Activated naive CD8-positive, alpha-beta T cell treated with anti-CD3 and anti-CD28 coated beads for 36 hours (primary cell): ENCODE results near the gene ZNF679. TPM values are rescaled to one million over a fixed set of nuclear protein-coding genes. Genes with fewer than 3 reads are reported as not detected.
"Not testable (repeated sequence)": the region's sequence is repeated elsewhere in the genome, so short reads cannot be mapped to it uniquely, and the experiment has no call there.

Experiments used
- DNase-seq: peaks from one replicate; pipeline ENCODE4 v3.0.0; 2021
- H3K27ac Mint-ChIP-seq: one replicate; pipeline ENCODE4 v1.8.0; 2022; ENCODE audit warnings: mild to moderate bottlenecking, moderate library complexity, mixed read lengths
- H3K27me3 Mint-ChIP-seq: one replicate; pipeline ENCODE4 v1.8.0; 2022; ENCODE audit warnings: mild to moderate bottlenecking, mixed read lengths
- H3K36me3 Mint-ChIP-seq: one replicate; pipeline ENCODE4 v1.8.0; 2021; ENCODE audit warnings: mild to moderate bottlenecking, mixed read lengths
- H3K4me1 Mint-ChIP-seq: one replicate; pipeline ENCODE4 v1.8.0; 2021; ENCODE audit warnings: mixed read lengths
- H3K4me3 Mint-ChIP-seq: one replicate; pipeline ENCODE4 v1.8.0; 2022; ENCODE audit warnings: mild to moderate bottlenecking, moderate library complexity, mixed read lengths
- H3K9me3 Mint-ChIP-seq: one replicate; pipeline ENCODE4 v1.8.0; 2022; ENCODE audit warnings: mixed read lengths
- total RNA-seq, 2 experiments: library from RNA; stranded (reverse); gene quantifications; one replicate each; pipeline ENCODE4 v1.2.3, GENCODE V29; 2021

Gene ZNF679
- total RNA-seq, result not detected

GRCh38 chr7:64228174-64228573 lies at the start of gene ZNF679:
ZNF679 (plus strand) TSS chr7:64228474; CDS start chr7:64249118, 20,644 bp downstream.
- peaks cover 26% of the 10 kb centered on the region for H3K9me3 Mint-ChIP-seq
- DNase-seq, H3K27me3 Mint-ChIP-seq, H3K36me3 Mint-ChIP-seq, H3K27ac Mint-ChIP-seq, H3K4me3 Mint-ChIP-seq, H3K4me1 Mint-ChIP-seq: not testable (repeated sequence)

DNA sequence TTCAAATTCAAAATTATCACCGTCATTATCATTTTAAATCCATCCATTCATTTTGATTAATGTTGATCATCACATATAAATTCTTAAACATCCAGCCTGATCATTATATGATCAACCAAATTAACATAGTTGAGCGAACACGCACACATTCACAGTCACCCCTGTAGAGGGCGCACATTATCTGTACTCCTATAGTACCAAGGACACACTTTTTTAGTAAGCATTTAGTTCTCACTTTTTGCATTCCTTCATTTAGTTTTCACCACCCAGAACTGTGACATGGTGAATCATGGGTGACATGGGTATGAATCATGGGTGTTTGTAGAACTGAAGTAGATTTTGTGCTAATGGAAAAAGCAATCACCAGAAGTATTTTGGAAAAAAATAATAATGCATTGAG lies 47.3 kb upstream of the ZNF679 start:
- Mint-ChIP-seq H3K4me1 (no peaks in the 10 kb centered on the region), H3K4me3 (no peak overlapping the region), H3K27ac (no peak overlapping the region), H3K36me3 (peaks cover 3% of the 10 kb centered on the region), H3K9me3 (peaks cover 7% of the 10 kb centered on the region), H3K27me3 (peaks cover 20% of the 10 kb centered on the region)
- no peak for DNase-seq

DNA sequence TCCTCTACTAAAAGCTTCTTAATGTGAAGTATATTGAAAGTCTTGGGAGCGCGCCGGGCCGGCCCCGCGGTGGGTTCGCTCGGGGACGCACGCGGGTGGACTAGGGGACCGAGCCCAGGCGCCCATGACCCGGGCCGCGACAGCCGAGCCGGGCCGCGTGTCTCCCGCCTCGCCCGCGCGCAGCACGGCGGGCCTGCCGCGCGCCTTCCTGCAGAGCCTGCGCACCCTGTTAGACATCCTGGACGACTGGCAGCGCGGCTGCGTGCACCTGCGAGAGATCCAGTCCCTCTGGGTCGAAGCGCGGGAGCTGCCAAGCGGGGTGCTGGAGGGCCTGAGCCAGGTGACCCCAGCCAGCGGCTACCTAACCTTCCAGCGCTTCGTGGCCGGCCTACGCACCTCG lies 46.7 kb upstream of the ZNF679 start:
- H3K9me3 Mint-ChIP-seq, result peaks cover 7% of the 10 kb centered on the region
- H3K4me1 Mint-ChIP-seq, result no peaks in the 10 kb centered on the region
- H3K27ac Mint-ChIP-seq, result no peak overlapping the region
- H3K36me3 Mint-ChIP-seq, result peaks cover 3% of the 10 kb centered on the region
- H3K27me3 Mint-ChIP-seq, result peaks cover 20% of the 10 kb centered on the region
- no peak overlapping the region for H3K4me3 Mint-ChIP-seq
- no peak for DNase-seq

DNA sequence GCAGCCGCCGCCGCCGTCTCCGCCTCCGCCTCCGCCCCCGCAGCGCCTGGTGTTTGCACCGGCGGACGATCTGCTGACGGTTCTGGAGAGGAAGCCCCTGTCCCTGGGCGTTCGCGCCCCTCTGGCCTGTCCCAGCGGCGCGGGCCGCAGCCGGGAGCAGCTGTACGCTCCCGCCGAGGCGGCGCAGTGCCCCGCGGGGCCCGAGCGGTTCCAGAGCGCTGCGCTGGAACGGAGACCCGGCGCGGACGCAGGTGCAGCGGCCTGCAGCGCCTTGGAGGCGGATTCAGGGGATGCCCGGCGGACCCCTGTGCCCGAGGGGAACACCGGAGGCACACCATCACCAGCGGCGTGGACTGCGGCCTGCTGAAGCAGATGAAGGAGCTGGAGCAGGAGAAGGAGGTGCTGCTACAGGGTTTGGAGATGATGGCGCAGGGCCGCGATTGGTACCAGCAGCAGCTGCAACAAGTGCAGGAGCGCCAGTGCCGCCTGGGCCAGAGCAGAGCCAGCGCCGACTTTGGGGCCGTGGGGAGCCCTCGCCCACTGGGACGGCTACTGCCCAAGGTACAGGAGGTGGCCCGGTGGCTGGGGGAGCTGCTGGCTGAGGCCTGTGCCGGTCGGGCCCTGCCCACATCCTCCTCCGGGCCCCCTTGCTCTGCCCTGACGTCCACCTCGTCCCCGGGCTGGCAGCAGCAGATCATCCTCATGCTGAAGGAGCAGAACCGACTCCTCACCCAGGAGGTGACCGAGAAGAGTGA lies 46.1 kb upstream of the ZNF679 start:
- H3K27me3 Mint-ChIP-seq, result peaks cover 20% of the 10 kb centered on the region

DNA sequence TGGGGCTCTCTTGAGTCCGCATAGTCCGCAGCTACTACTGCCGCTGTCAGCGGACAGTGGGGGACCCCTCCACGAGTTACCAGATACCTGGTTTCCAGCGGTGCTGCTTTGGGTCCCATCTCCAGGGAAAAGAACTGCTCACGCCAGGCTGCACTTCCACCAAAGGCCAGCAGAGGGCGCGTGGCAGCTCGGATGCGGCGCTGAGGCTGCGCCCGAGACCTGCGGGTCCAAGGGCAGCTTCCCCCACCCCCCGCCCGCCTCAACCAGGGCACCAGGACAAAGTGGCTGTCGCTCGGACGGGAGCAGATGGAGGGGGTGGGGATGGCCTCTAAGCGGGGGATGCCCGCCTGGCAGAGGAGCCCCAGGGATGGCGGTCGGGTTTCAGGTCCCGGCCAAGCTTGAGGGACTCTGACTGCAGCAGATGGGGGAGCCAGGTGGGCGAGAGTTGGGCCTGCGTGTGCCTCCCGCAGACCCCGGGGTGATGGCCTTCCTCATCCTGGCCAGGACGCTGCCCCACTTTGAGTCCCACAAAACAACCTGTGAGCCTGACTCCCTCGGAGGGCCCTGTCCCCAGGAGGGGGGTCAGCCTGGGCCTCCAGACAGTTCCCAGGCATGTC lies 45.0 kb upstream of the ZNF679 start:
- H3K4me1 Mint-ChIP-seq, result no peaks in the 10 kb centered on the region

More for the DNA sequence above, 46.1 kb upstream of the ZNF679 start:
- no peaks in the 10 kb centered on the region for H3K4me1 Mint-ChIP-seq
- H3K4me3 Mint-ChIP-seq, result no peak overlapping the region
- H3K9me3 Mint-ChIP-seq, result peaks cover 10% of the 10 kb centered on the region
- DNase-seq, result no peak
- H3K36me3 Mint-ChIP-seq, result peaks cover 3% of the 10 kb centered on the region
- no peak overlapping the region for H3K27ac Mint-ChIP-seq

DNA sequence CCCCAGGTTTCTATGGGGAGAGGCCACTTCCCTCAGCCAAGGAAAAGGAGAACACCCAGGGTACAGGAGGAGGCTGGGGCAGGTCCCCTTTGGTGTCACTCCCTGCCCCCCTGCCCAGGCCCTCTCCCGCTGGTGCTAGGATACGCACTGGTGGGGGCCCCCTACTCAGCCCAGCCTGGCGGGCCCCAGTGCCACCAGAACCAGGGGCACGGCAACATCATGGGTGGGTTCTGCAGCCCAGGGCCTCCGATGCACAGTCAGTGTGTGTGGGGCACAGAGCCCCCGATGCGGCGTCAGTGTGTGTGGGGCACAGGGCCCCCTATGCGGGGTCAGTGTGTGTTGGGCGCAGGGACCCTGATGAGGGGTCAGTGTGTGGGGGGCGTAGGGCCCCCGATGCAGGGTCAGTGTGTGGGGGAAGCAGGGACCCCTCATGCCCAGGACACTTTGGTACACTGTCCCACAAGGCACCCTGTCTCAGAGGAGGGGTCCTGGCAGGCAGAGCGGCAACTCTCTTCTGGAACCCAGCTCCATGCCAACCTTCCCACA lies 44.4 kb upstream of the ZNF679 start:
- H3K4me1 Mint-ChIP-seq, result no peaks in the 10 kb centered on the region
- peaks cover 9% of the 10 kb centered on the region for H3K9me3 Mint-ChIP-seq
- H3K4me3 Mint-ChIP-seq, result no peak overlapping the region
- peaks cover 16% of the 10 kb centered on the region for H3K27me3 Mint-ChIP-seq
- no peak for DNase-seq
- peaks cover 3% of the 10 kb centered on the region for H3K36me3 Mint-ChIP-seq
- no peak overlapping the region for H3K27ac Mint-ChIP-seq

More for the DNA sequence above, 45.0 kb upstream of the ZNF679 start:
- Mint-ChIP-seq H3K9me3 (peaks cover 11% of the 10 kb centered on the region), H3K27ac (no peak overlapping the region), H3K27me3 (peaks cover 16% of the 10 kb centered on the region), H3K4me3 (no peak overlapping the region), H3K36me3 (peaks cover 3% of the 10 kb centered on the region)
- peak; percentile 45 for DNase-seq

DNA sequence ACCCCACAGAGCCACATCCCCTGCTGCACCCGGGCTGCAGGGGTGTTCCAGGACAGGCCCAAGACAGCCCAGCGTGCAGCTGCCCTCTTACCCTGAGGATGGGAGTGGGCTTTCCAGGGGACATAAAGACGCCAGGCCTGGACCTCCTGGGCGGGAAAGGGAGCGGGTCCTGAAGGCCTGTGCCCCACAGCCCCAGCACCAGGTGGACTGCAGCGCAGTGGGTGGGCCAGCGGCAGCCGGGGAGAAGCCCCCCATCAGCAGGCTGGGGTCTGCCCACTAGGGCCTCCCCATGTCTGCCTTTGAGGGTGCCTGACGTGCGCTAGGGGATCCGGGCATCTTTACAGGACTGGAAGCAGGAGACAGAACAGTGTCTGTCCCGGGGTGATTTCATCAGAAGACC lies 43.9 kb upstream of the ZNF679 start:
- Mint-ChIP-seq H3K9me3 (peaks cover 11% of the 10 kb centered on the region), H3K27ac (no peak overlapping the region)
- no peak for DNase-seq

GRCh38 chr7:64187408-64187807 lies 40.9 kb upstream of the ZNF679 start:
- no peaks in the 10 kb centered on the region for H3K4me1 Mint-ChIP-seq
- DNase-seq, result no peak
- H3K27ac Mint-ChIP-seq, result no peak overlapping the region
- no peaks in the 10 kb centered on the region for H3K27me3 Mint-ChIP-seq
- H3K9me3 Mint-ChIP-seq, result peaks cover 6% of the 10 kb centered on the region
- no peak overlapping the region for H3K4me3 Mint-ChIP-seq
- H3K36me3 Mint-ChIP-seq, result no peaks in the 10 kb centered on the region

More for the DNA sequence above, 43.9 kb upstream of the ZNF679 start:
- no peaks in the 10 kb centered on the region for H3K4me1 Mint-ChIP-seq
- no peak overlapping the region for H3K4me3 Mint-ChIP-seq
- peaks cover 16% of the 10 kb centered on the region for H3K27me3 Mint-ChIP-seq
- peaks cover 3% of the 10 kb centered on the region for H3K36me3 Mint-ChIP-seq

- DNase-seq, result no peak
- Mint-ChIP-seq H3K27ac (no peak overlapping the region), H3K9me3 (peaks cover 10% of the 10 kb centered on the region), H3K4me1 (no peaks in the 10 kb centered on the region), H3K4me3 (no peak overlapping the region), H3K27me3 (no peaks in the 10 kb centered on the region), H3K36me3 (no peaks in the 10 kb centered on the region)
These were observed 36.0 kb upstream of the ZNF679 start for GRCh38 chr7:64192148-64192704.

DNA sequence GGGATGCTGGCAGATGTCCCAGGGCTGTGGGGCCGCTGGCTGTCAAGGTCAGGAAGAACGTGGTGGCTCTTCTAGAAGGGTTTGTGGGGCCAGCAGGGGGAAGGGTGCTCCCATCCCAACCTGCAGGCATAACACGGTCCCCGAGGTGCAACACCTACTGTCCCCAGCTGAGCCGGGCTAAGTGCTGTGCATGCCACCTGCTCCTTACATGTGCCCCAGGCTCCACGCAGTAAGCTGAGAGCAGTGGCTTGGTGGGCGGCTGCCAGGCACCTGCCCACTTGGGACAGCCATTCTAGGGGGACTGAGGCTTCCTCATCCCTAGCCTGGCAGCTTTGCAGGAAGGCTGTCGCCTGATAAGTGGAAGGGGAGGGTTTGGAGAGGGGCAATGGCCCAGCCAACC lies 35.5 kb upstream of the ZNF679 start:
- H3K36me3 Mint-ChIP-seq, result no peaks in the 10 kb centered on the region
- DNase-seq, result no peak
- peaks cover 10% of the 10 kb centered on the region for H3K9me3 Mint-ChIP-seq
- H3K4me1 Mint-ChIP-seq, result no peaks in the 10 kb centered on the region
- no peaks in the 10 kb centered on the region for H3K27me3 Mint-ChIP-seq
- H3K4me3 Mint-ChIP-seq, result no peak overlapping the region
- no peak overlapping the region for H3K27ac Mint-ChIP-seq

DNA sequence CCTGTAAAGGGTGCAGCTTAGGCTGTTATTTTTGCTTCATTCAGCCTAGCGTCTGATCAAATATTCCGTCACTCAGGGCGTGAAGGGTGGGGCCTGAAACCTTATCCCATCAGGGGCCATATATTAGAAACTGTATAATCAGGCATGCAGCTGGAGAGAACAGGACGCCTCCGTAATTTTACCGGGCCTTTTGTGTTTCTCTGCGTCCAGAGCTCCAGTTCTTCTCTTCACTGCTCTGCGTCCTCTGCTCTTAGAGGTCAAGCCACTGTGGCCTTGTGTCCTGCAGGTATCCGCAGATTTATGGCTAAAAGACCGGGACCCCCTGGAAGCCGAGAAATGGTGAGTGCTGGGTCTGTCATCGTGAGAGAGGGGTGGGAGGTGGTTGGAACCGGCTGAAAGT lies 21.4 kb upstream of the ZNF679 start, which contains the start of gene ZNF735:
ZNF735 (plus strand) TSS at position 301 of the 400 bp plus-strand sequence; CDS start at position 301, 0 bp downstream.
- Mint-ChIP-seq H3K36me3 (no peaks in the 10 kb centered on the region), H3K9me3 (peaks cover 10% of the 10 kb centered on the region), H3K4me1 (no peaks in the 10 kb centered on the region), H3K27me3 (no peaks in the 10 kb centered on the region), H3K4me3 (no peak within 1 kb of the TSS), H3K27ac (no peak within 1 kb of the TSS)
- no peak for DNase-seq

GRCh38 chr7:64219710-64220298 lies 8.5 kb upstream of the ZNF679 start:
- peaks cover 41% of the 10 kb centered on the region for H3K9me3 Mint-ChIP-seq
- H3K27ac Mint-ChIP-seq, result not testable (repeated sequence)

GRCh38 chr7:64223366-64223765 lies 4.9 kb upstream of the ZNF679 start:
- H3K36me3 Mint-ChIP-seq, result no peaks in the 10 kb centered on the region
- no peak overlapping the region for H3K4me3 Mint-ChIP-seq
- no peaks in the 10 kb centered on the region for H3K4me1 Mint-ChIP-seq
- DNase-seq, result no peak
- H3K27me3 Mint-ChIP-seq, result no peaks in the 10 kb centered on the region
- H3K27ac Mint-ChIP-seq, result no peak overlapping the region
- peaks cover 44% of the 10 kb centered on the region for H3K9me3 Mint-ChIP-seq

More at GRCh38 chr7:64219710-64220298, 8.5 kb upstream of the ZNF679 start:
- not testable (repeated sequence) for DNase-seq, H3K27me3 Mint-ChIP-seq, H3K4me3 Mint-ChIP-seq, H3K36me3 Mint-ChIP-seq, H3K4me1 Mint-ChIP-seq

DNA sequence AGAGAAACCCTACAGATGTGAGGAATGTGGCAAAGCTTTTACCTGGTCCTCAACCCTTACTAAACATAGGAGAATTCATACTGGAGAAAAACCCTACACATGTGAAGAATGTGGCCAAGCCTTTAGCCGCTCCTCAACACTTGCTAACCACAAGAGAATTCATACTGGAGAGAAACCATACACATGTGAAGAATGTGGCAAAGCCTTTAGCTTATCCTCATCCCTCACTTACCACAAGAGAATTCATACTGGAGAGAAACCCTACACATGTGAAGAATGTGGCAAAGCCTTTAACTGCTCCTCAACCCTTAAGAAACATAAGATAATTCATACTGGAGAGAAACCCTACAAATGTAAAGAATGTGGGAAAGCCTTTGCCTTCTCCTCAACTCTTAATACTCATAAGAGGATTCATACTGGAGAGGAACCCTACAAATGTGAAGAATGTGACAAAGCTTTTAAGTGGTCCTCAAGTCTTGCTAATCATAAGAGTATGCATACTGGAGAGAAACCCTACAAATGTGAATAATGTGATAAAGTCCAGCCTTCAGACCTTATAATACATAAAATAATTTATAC lies 38.2 kb downstream of the ZNF679 start:
- H3K4me3 Mint-ChIP-seq, result no peak overlapping the region
- H3K4me1 Mint-ChIP-seq, result no peaks in the 10 kb centered on the region
- no peaks in the 10 kb centered on the region for H3K36me3 Mint-ChIP-seq
- H3K27me3 Mint-ChIP-seq, result no peaks in the 10 kb centered on the region
- no peak overlapping the region for H3K27ac Mint-ChIP-seq
- no peak for DNase-seq
- peaks cover 38% of the 10 kb centered on the region for H3K9me3 Mint-ChIP-seq

DNA sequence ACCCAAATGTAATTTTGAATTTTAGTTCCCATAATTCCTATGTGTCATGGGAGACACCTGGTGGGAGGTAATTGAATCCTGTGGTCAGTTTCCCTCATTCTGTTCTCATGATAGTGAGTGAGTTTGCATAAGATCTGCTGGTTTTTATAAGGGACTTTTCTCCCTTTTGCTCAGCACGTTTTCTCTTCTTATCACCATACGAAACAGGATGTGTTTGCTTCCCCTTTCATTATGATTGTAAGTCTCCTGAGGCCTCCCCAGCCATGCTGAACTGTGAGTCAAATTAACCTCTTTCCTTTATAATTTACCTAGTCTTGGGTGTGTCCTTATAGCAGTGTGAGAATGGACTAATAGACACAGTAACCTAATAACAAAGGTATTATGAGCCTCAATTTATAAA lies 49.4 kb downstream of the ZNF679 start:
- Mint-ChIP-seq H3K36me3 (no peaks in the 10 kb centered on the region), H3K4me1 (no peaks in the 10 kb centered on the region), H3K27ac (no peak overlapping the region), H3K27me3 (peaks cover 4% of the 10 kb centered on the region), H3K9me3 (peaks cover 13% of the 10 kb centered on the region), H3K4me3 (no peak overlapping the region)
- DNase-seq, result no peak
